SKM-1 (cell line): ENCODE data around the gene STXBP6.
"Not testable (repeated sequence)": the region's sequence is repeated elsewhere in the genome, so short reads cannot be mapped to it uniquely, and the experiment has no call there.

Experiments used
- DNase-seq: peaks from one replicate; lab custom pipeline; 2025; ENCODE audit not compliant: unreplicated experiment; lab: John Stamatoyannopoulos, UW

The STXBP6 gene

GRCh38 chr14:24813089-24813815 lies 236.7 kb downstream of the STXBP6 start:
- DNase-seq = no peak

GRCh38 chr14:24809135-24809534 lies 240.8 kb downstream of the STXBP6 start:
- no peak for DNase-seq

- DNase-seq = no peak
These were observed 241.5 kb downstream of the STXBP6 start for GRCh38 chr14:24808412-24808811.

GRCh38 chr14:24806061-24806678 lies 243.8 kb downstream of the STXBP6 start:
- DNase-seq = no peak

- no peak for DNase-seq
These were observed 245.3 kb downstream of the STXBP6 start for GRCh38 chr14:24804552-24805212.

- DNase-seq = no peak
These were observed 245.9 kb downstream of the STXBP6 start for GRCh38 chr14:24803933-24804494.

GRCh38 chr14:24803426-24803825 lies 246.5 kb downstream of the STXBP6 start:
- not testable (repeated sequence) for DNase-seq

GRCh38 chr14:24802236-24802635 lies 247.7 kb downstream of the STXBP6 start:
- no peak for DNase-seq

GRCh38 chr14:24801024-24801423 lies 248.9 kb downstream of the STXBP6 start:
- no peak for DNase-seq

GRCh38 chr14:24798911-24799462 lies 251.0 kb downstream of the STXBP6 start:
- DNase-seq = no peak

- no peak for DNase-seq
These were observed 254.5 kb downstream of the STXBP6 start for GRCh38 chr14:24795406-24795805.

- DNase-seq = no peak
These were observed 255.2 kb downstream of the STXBP6 start for GRCh38 chr14:24794644-24795305.

GRCh38 chr14:24790196-24790595 lies 259.8 kb downstream of the STXBP6 start:
- DNase-seq = no peak

GRCh38 chr14:24789378-24789884 lies 260.5 kb downstream of the STXBP6 start:
- DNase-seq = no peak

- no peak for DNase-seq
These were observed 264.2 kb downstream of the STXBP6 start for GRCh38 chr14:24785698-24786097.

GRCh38 chr14:24784981-24785380 lies 265.0 kb downstream of the STXBP6 start:
- DNase-seq = no peak

- no peak for DNase-seq
These were observed 266.2 kb downstream of the STXBP6 start for GRCh38 chr14:24783791-24784190.

- DNase-seq = no peak
These were observed 269.7 kb downstream of the STXBP6 start for GRCh38 chr14:24780281-24780680.

GRCh38 chr14:24777678-24778077 lies 272.3 kb downstream of the STXBP6 start:
- DNase-seq = no peak

GRCh38 chr14:24775950-24776349 lies 274.0 kb downstream of the STXBP6 start:
- no peak for DNase-seq
